ENCODE data around the gene UBR4. TPM values are rescaled to one million over a fixed set of nuclear protein-coding genes. Genes with fewer than 3 reads are reported as not detected.

UBR4 gene
- polyA plus RNA-seq, 2 of the 4 experiments (the other 2 are of a cell fraction), result 55.8 to 74.3 TPM

DNA sequence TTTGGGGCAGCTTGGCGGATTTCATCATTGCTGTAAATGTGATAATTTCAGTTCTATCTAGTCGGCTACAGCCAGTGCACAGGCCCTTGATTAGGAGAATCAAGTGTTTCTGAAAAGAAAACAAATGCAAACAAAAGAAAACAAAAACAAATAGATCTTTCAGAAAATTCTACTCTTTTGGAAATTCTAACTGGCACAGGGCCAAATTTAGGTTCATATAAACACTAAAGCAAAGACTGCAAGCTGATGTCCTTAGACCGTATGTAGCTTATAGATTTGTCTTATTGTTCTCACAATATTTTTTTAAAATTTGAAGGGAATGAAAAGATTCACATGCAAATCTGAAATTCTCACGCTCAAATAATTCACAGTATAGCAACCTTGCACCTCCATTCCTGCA is 11.2 kb downstream of the UBR4 start:
- no peak overlapping the region for H3K27ac ChIP-seq
- ATAC-seq, result no peak
- DNase-seq (ENCODE audit: low read depth in 1 of 2, low spot score in 1 of 2), result no peak
- TF ChIP-seq USF2 (IDR thresholded peaks at IDR 0.05) (no peak), HOXA7 (CRISPR knock-in tag; IDR thresholded peaks at IDR 0.05) (no peak), ZFP36 (IDR thresholded peaks at IDR 0.05; ENCODE audit: borderline replicate concordance, partially characterized antibody) (no peak), NPAS2 (CRISPR knock-in tag; IDR thresholded peaks at IDR 0.05; ENCODE audit: borderline replicate concordance) (no peak), CHD2 (IDR thresholded peaks at IDR 0.05; ENCODE audit: low read length, partially characterized antibody) (no peak), CBX8 (IDR thresholded peaks at IDR 0.05) (no peak), GATA3 (IDR thresholded peaks at IDR 0.05; ENCODE audit: borderline replicate concordance) (no peak), HDAC2 (IDR thresholded peaks at IDR 0.05) (no peak), JUNB (IDR thresholded peaks at IDR 0.05) (no peak), RNF2 (IDR thresholded peaks at IDR 0.05; ENCODE audit: borderline replicate concordance, low read depth) (no peak), ZC3H11A (IDR thresholded peaks at IDR 0.05) (no peak), NR3C1 (IDR thresholded peaks at IDR 0.05) (no peak), SMC3 (IDR thresholded peaks at IDR 0.05) (no peak), RARB (CRISPR knock-in tag; IDR thresholded peaks at IDR 0.05) (no peak), MAFK (IDR thresholded peaks at IDR 0.05; ENCODE audit: partially characterized antibody) (no peak), HOXB13 (CRISPR knock-in tag; IDR thresholded peaks at IDR 0.05; ENCODE audit: low read depth) (no peak), HOXB5 (CRISPR knock-in tag; IDR thresholded peaks at IDR 0.05) (no peak)
- TF ChIP-seq, protein P1, sequence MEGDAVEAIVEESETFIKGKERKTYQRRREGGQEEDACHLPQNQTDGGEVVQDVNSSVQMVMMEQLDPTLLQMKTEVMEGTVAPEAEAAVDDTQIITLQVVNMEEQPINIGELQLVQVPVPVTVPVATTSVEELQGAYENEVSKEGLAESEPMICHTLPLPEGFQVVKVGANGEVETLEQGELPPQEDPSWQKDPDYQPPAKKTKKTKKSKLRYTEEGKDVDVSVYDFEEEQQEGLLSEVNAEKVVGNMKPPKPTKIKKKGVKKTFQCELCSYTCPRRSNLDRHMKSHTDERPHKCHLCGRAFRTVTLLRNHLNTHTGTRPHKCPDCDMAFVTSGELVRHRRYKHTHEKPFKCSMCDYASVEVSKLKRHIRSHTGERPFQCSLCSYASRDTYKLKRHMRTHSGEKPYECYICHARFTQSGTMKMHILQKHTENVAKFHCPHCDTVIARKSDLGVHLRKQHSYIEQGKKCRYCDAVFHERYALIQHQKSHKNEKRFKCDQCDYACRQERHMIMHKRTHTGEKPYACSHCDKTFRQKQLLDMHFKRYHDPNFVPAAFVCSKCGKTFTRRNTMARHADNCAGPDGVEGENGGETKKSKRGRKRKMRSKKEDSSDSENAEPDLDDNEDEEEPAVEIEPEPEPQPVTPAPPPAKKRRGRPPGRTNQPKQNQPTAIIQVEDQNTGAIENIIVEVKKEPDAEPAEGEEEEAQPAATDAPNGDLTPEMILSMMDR (IDR thresholded peaks at IDR 0.05), result no peak
- WGBS (ENCODE audit: missing lambda C conversion rate), result 92% methylated on average over 4 of the region's 4 CpGs
- H3K4me3 ChIP-seq, result no peak overlapping the region
- H3K4me2 ChIP-seq, result no peak overlapping the region
- POLR2A ChIA-PET, result no interaction called here
- no peak for FAIRE-seq
- H3K4me1 ChIP-seq, result peaks cover 20% of the 10 kb centered on the region
- H3K9me3 ChIP-seq, result no peaks in the 10 kb centered on the region
- CTCF ChIA-PET, result interaction anchor here (0.8 to 1.5 kb wide), 2 partner anchors 15 to 19 kb away, joined by 3 read pairs; no protein-coding TSS in a partner anchor

- 95% methylated on average over 2 of the region's 2 CpGs for WGBS (ENCODE audit: missing lambda C conversion rate)
- CTCF ChIA-PET, result interaction anchor here (0.6 to 1.3 kb wide), 3 partner anchors 14 to 161 kb away, joined by 3 read pairs; no protein-coding TSS in a partner anchor
- no peak for ATAC-seq
- Histone ChIP-seq H3K27ac (no peak overlapping the region), H3K4me1 (peaks cover 10% of the 10 kb centered on the region), H3K4me3 (no peak overlapping the region), H3K9me3 (no peaks in the 10 kb centered on the region), H3K4me2 (no peak overlapping the region)
- FAIRE-seq, result no peak
- no peak for DNase-seq (ENCODE audit: low read depth in 1 of 2, low spot score in 1 of 2)
- POLR2A ChIA-PET, result no interaction called here
- TF ChIP-seq E2F6 (IDR thresholded peaks at IDR 0.05; ENCODE audit: borderline replicate concordance, low read depth) (no peak), EHF (CRISPR knock-in tag; IDR thresholded peaks at IDR 0.05) (no peak), POLR2AphosphoS2 (conservative IDR thresholded peaks at IDR 0.05; ENCODE audit: low read length) (no peak), MYC (IDR thresholded peaks at IDR 0.05; ENCODE audit: borderline replicate concordance, low read length) (no peak), FOSL2 (IDR thresholded peaks at IDR 0.05) (no peak), FOSL2 (CRISPR knock-in tag; IDR thresholded peaks at IDR 0.05) (no peak), KDM1A (IDR thresholded peaks at IDR 0.05; ENCODE audit: low read depth) (no peak), MAZ (IDR thresholded peaks at IDR 0.05; ENCODE audit: borderline replicate concordance, low read depth, low read length) (no peak), SMC3 (IDR thresholded peaks at IDR 0.05) (no peak), RARB (CRISPR knock-in tag; IDR thresholded peaks at IDR 0.05) (no peak), PBX3 (IDR thresholded peaks at IDR 0.05) (no peak), MAFK (IDR thresholded peaks at IDR 0.05; ENCODE audit: partially characterized antibody) (no peak), RFX5 (IDR thresholded peaks at IDR 0.05) (no peak), RCOR1 (IDR thresholded peaks at IDR 0.05; ENCODE audit: low read depth, low read length) (no peak), ESRRA (IDR thresholded peaks at IDR 0.05; ENCODE audit: borderline replicate concordance, low read length) (no peak), CHD2 (IDR thresholded peaks at IDR 0.05; ENCODE audit: low read length, partially characterized antibody) (no peak), HOXA7 (CRISPR knock-in tag; IDR thresholded peaks at IDR 0.05) (no peak)
- TF ChIP-seq, protein P2, sequence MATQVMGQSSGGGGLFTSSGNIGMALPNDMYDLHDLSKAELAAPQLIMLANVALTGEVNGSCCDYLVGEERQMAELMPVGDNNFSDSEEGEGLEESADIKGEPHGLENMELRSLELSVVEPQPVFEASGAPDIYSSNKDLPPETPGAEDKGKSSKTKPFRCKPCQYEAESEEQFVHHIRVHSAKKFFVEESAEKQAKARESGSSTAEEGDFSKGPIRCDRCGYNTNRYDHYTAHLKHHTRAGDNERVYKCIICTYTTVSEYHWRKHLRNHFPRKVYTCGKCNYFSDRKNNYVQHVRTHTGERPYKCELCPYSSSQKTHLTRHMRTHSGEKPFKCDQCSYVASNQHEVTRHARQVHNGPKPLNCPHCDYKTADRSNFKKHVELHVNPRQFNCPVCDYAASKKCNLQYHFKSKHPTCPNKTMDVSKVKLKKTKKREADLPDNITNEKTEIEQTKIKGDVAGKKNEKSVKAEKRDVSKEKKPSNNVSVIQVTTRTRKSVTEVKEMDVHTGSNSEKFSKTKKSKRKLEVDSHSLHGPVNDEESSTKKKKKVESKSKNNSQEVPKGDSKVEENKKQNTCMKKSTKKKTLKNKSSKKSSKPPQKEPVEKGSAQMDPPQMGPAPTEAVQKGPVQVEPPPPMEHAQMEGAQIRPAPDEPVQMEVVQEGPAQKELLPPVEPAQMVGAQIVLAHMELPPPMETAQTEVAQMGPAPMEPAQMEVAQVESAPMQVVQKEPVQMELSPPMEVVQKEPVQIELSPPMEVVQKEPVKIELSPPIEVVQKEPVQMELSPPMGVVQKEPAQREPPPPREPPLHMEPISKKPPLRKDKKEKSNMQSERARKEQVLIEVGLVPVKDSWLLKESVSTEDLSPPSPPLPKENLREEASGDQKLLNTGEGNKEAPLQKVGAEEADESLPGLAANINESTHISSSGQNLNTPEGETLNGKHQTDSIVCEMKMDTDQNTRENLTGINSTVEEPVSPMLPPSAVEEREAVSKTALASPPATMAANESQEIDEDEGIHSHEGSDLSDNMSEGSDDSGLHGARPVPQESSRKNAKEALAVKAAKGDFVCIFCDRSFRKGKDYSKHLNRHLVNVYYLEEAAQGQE (IDR thresholded peaks at IDR 0.05), result no peak
Observed at GRCh38 chr1:19197845-19198244, 12.2 kb downstream of the UBR4 start.
